ENCODE results near the gene AMDHD2.

The AMDHD2 gene

GRCh38 chr16:2507665-2508064 lies 12.5 kb upstream of the AMDHD2 start:
- DNase-seq (ENCODE audit: low read depth, low spot score): no peak
- no peak for TF ChIP-seq CTCF (IDR thresholded peaks at IDR 0.05; ENCODE audit: low read depth, low read length)
- H3K4me3 ChIP-seq (ENCODE audit: low read depth, low read length): no peak overlapping the region
- in situ Hi-C loops (cut with HindIII; ENCODE audit: low sequenced_read_pairs): no loop called here

- H3K4me3 ChIP-seq (ENCODE audit: low read depth, low read length): no peak overlapping the region
- TF ChIP-seq CTCF (IDR thresholded peaks at IDR 0.05; ENCODE audit: low read depth, low read length): no peak
- in situ Hi-C loops (cut with HindIII; ENCODE audit: low sequenced_read_pairs): no loop called here
- DNase-seq (ENCODE audit: low read depth, low spot score): no peak
These were observed 11.3 kb upstream of the AMDHD2 start for GRCh38 chr16:2508722-2509400.

DNA sequence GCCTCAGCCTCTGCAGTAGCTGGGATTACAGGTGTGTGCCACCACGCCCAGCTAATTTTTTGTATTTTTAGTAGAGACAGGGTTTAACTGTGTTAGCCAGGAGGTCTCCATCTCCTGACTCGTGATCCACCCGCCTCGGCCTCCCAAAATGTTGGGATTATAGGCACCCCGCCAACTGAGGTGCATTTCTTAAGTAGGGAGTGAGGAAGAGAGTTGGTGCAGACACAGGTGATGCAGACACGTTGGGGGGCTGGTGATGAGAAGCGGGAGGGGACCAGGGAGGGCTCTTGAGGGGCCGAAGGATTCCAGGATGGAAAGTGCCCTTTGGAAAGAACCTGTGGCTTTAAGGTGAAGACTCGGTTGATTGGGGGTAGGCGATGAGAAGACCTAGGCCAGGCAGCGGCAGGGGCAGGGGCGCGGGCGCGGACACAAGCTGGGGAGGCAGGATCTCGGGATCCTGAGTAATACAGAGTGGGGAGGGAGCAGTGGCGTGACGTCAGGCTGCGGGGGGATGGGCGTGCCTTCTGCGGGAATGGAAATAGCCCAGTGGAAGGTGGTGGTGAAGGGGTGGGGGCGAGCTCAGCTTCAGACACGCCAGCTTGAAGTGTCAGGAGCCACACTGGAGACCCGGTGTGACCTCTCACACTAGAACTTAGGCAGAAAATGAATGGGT lies 8.9 kb upstream of the AMDHD2 start:
- H3K4me3 ChIP-seq (ENCODE audit: low read depth, low read length): no peak overlapping the region
- TF ChIP-seq CTCF (IDR thresholded peaks at IDR 0.05; ENCODE audit: low read depth, low read length): no peak
- in situ Hi-C loops (cut with HindIII; ENCODE audit: low sequenced_read_pairs): no loop called here
- DNase-seq (ENCODE audit: low read depth, low spot score): peak; percentile 59

DNA sequence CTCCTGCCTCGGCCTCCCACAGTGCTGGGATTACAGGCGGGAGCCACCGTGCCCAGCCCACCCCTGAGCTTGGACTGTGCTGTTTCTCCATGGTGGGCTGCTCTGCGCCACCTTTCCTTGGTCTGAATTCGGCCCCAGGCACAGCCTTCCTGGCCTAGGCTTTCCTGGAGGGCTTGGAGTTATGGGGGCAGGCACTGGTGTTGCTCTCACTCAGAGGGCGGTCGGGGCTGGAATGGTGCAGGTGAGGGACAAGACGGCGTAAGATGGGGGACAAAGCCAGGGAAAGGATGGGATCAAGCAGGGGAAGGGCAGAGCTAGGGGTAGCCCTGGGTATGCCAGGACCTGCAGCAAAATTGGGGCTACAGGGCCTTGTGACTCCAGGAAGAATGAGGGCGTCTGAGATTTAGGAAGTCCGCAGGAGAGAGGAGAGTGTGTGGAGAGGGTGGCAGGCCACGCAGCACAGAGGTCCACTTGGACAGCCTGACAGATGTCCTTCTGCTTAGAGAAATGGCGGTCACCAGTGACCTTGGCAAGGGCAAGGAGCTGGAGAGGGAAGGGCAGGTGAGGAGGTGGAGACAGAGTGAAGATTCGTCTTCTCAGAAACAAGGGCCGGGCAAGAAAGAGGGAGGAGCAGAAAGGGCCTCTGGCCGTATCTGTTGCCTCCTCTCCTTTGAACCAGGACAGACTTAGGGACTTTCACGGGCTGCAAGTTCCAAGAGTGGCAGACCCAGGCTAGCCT lies 8.0 kb upstream of the AMDHD2 start:
- in situ Hi-C loops (cut with HindIII; ENCODE audit: low sequenced_read_pairs): no loop called here
- no peak overlapping the region for H3K4me3 ChIP-seq (ENCODE audit: low read depth, low read length)
- no peak for DNase-seq (ENCODE audit: low read depth, low spot score)
- no peak for TF ChIP-seq CTCF (IDR thresholded peaks at IDR 0.05; ENCODE audit: low read depth, low read length)

GRCh38 chr16:2512735-2513404 lies 7.3 kb upstream of the AMDHD2 start:
- in situ Hi-C loops (cut with HindIII; ENCODE audit: low sequenced_read_pairs): no loop called here
- no peak for DNase-seq (ENCODE audit: low read depth, low spot score)
- no peak for TF ChIP-seq CTCF (IDR thresholded peaks at IDR 0.05; ENCODE audit: low read depth, low read length)
- H3K4me3 ChIP-seq (ENCODE audit: low read depth, low read length): peak overlapping the region; percentile 32
